GM13977 (cell line): Measurements from ENCODE around the gene DOCK3.

Experiments used
- DNase-seq: peaks from one replicate; pipeline ENCODE4 v3.0.0; 2012; ENCODE audit warnings: low spot score
- CTCF ChIP-seq: IDR thresholded peaks from 2 replicates; pipeline ENCODE4 v1.5.1; 2012; ENCODE audit warnings: mild to moderate bottlenecking, control low read depth; ENCODE audit not compliant: insufficient read depth; ENCODE audit errors: extremely low read depth, missing control alignments
- in situ Hi-C: fragments of 300-500 bp; cut with MboI; formaldehyde crosslinking; loops from one replicate; pipeline ENCODE4 v1.12.0; 2022; ENCODE audit warnings: low sequenced_read_pairs, low pct_unique_long_range_greater_than_20kb, mixed read lengths, inconsistent platforms; ENCODE audit not compliant: unreplicated experiment

The DOCK3 gene

GRCh38 chr3:50807266-50807665 lies 132.5 kb downstream of the DOCK3 start:
- TF ChIP-seq CTCF = no peak
- no peak for DNase-seq
- in situ Hi-C loops = no loop called here

- DNase-seq = no peak
- in situ Hi-C loops = no loop called here
- no peak for TF ChIP-seq CTCF
Observed at GRCh38 chr3:50811893-50812292, 137.2 kb downstream of the DOCK3 start.

GRCh38 chr3:50815844-50816243 lies 141.1 kb downstream of the DOCK3 start:
- no peak for TF ChIP-seq CTCF
- DNase-seq = no peak
- in situ Hi-C loops = no loop called here

GRCh38 chr3:50816894-50817293 lies 142.2 kb downstream of the DOCK3 start:
- DNase-seq = no peak
- in situ Hi-C loops = no loop called here
- no peak for TF ChIP-seq CTCF

- DNase-seq = no peak
- in situ Hi-C loops = no loop called here
- no peak for TF ChIP-seq CTCF
Observed at GRCh38 chr3:50817756-50818529, 143.2 kb downstream of the DOCK3 start.

GRCh38 chr3:50819882-50820281 lies 145.2 kb downstream of the DOCK3 start:
- TF ChIP-seq CTCF = no peak
- DNase-seq = no peak
- in situ Hi-C loops = no loop called here
